Measurements from ENCODE around the gene SRPX2. TPM values are rescaled to one million over a fixed set of nuclear protein-coding genes. Genes with fewer than 3 reads are reported as not detected.

The SRPX2 gene
- polyA plus RNA-seq, 1 of the 3 experiments (the other 2 are of a cell fraction): 14.5 TPM

DNA sequence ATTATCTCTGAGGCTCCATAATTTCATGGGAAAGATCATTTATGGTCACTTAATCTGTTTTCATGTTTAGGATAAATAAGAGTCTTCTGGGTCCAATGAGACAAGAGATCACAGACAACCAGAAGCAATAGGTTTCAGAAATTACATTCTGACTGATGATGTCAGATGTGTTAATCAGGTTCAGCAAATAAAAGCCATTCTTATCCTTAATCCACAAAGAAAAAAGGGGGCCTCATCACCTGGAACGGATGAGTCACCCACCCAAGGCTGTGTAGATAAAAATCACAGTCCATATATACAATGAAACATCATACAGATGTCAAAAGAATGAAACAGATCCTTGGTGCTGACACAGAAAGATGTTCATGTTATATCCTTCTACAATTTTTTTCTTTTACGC lies 51.3 kb downstream of the SRPX2 start:
- no peak overlapping the region for H3K4me3 ChIP-seq (ENCODE audit: low read depth in 2 of 2, low read length in 1 of 2)
- POLR2A ChIA-PET: no interaction called here
- H3K27me3 ChIP-seq (ENCODE audit: insufficient read depth): no peaks in the 10 kb centered on the region
- no peaks in the 10 kb centered on the region for H3K9me2 ChIP-seq
- TF ChIP-seq YY1 (IDR thresholded peaks at IDR 0.05; ENCODE audit: low read depth): no peak
- TF ChIP-seq GATA2 (CRISPR knock-in tag; IDR thresholded peaks at IDR 0.05): peak; percentile 21; the same call in 1 of the 2 replicates
- CTCF ChIA-PET: interaction anchor here (3.0 kb wide), 1 partner anchor 10 kb away, joined by 14 read pairs; no protein-coding TSS in a partner anchor
- H3K4me1 ChIP-seq (ENCODE audit: control insufficient read depth in 1 of 2, insufficient read depth in 2 of 2, low read depth in 1 of 2, low read length in 1 of 2): no peaks in the 10 kb centered on the region
- H2AFZ ChIP-seq (ENCODE audit: low read depth): no peak overlapping the region
- no peaks in the 10 kb centered on the region for H3F3A ChIP-seq (replicated peaks; ENCODE audit: insufficient read depth)
- peak overlapping the region in 1 of 2 experiments; percentile 45; a peak in 1 of 4 replicates for H3K27ac ChIP-seq (ENCODE audit: low read depth in 2 of 2, low read length in 1 of 2)
- peak; percentile 8 for DNase-seq
- H3K4me2 ChIP-seq: no peak overlapping the region
- no peaks in the 10 kb centered on the region for H3K36me3 ChIP-seq (replicated peaks in 1 of 2; ENCODE audit: control insufficient read depth in 1 of 2, insufficient read depth in 2 of 2, low read length in 1 of 2)
- no peak overlapping the region for H3K9ac ChIP-seq
- no peaks in the 10 kb centered on the region for H4K20me1 ChIP-seq (ENCODE audit: insufficient read depth)
- 13% methylated on average over 2 of the region's 2 CpGs for WGBS (ENCODE audit: low lambda C conversion rate)
- H3K79me2 ChIP-seq (ENCODE audit: insufficient read depth): no peaks in the 10 kb centered on the region
- no peaks in the 10 kb centered on the region for H3K9me3 ChIP-seq

DNA sequence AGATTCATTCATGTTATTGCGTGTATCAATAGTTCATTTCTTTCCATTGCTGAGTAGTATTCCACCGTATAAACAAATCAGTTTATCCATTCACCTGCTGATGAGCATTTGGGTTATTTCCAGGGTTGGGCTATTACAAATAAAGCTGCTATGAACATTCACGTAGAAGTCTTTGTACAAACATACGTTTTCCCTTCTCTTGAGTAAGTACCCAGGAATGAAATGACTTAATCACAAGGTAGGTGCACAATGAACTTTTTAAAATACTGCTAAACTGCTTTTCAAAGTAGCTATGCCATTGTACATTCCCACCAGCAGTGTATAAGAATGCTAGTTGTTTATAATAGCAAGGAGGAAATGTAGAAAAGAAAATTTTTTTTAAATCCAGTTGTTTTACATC lies 52.0 kb downstream of the SRPX2 start:
- 31% methylated on average over 4 of the region's 4 CpGs for WGBS (ENCODE audit: low lambda C conversion rate)
- CTCF ChIA-PET: interaction anchor here (1.2 to 3.0 kb wide), 3 partner anchors 11 to 73 kb away, joined by 3 to 14 read pairs (median 9); partner anchors contain the start of gene TSPAN6
- no peak for DNase-seq

DNA sequence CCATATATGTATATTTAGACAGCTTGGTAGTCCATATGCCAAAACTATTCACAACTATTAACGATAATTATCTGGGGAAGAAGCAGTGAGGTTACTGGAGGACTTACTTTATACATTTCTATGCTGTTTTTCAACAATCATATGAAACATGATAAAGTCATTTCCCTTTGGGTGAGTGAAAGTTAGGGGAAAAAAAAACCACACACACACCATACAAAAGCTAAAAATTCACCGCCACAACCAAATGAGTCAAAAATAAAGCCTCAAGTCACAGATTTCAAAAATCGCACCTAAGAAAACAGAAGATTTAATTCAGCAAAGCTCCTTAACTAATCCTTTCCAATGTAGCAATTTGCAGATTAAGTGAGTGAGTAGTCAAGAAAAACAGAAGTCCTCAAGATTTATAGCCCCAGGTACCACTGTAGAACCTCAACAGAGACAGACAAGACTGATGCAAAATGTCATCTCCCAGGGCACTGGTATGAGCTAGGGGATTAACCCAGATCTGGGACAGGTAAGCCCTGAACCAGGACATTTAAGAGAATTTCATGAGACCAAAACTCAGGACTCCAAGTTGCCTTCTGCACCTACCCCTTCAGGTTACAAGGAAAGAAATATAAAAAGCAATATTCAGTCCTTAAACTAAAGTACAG lies 52.8 kb downstream of the SRPX2 start:
- ChIA-PET CTCF (interaction anchor here (0.8 to 3.0 kb wide), 4 partner anchors 12 to 72 kb away, joined by 3 to 14 read pairs (median 6); partner anchors contain the start of gene TSPAN6), POLR2A (no interaction called here)
- Histone ChIP-seq H2AFZ (ENCODE audit: low read depth) (no peak overlapping the region), H3K4me2 (no peak overlapping the region), H3K9ac (no peak overlapping the region), H3K79me2 (ENCODE audit: insufficient read depth) (no peaks in the 10 kb centered on the region), H3K9me3 (no peaks in the 10 kb centered on the region), H3F3A (replicated peaks; ENCODE audit: insufficient read depth) (no peaks in the 10 kb centered on the region), H3K9me2 (no peaks in the 10 kb centered on the region), H3K27ac (ENCODE audit: low read depth in 2 of 2, low read length in 1 of 2) (no peak overlapping the region), H3K36me3 (replicated peaks in 1 of 2; ENCODE audit: control insufficient read depth in 1 of 2, insufficient read depth in 2 of 2, low read length in 1 of 2) (no peaks in the 10 kb centered on the region), H3K27me3 (ENCODE audit: insufficient read depth) (no peaks in the 10 kb centered on the region), H4K20me1 (ENCODE audit: insufficient read depth) (no peaks in the 10 kb centered on the region), H3K4me3 (ENCODE audit: low read depth in 2 of 2, low read length in 1 of 2) (no peak overlapping the region), H3K4me1 (ENCODE audit: control insufficient read depth in 1 of 2, insufficient read depth in 2 of 2, low read depth in 1 of 2, low read length in 1 of 2) (no peaks in the 10 kb centered on the region)
- DNase-seq: no peak
- WGBS (ENCODE audit: low lambda C conversion rate): 46% methylated on average over 3 of the region's 3 CpGs
- no peak for TF ChIP-seq GATA2 (CRISPR knock-in tag; IDR thresholded peaks at IDR 0.05)
- no peak for TF ChIP-seq CTCF (IDR thresholded peaks at IDR 0.05)
- no peak for TF ChIP-seq TEAD4 (IDR thresholded peaks at IDR 0.05; ENCODE audit: borderline replicate concordance, insufficient read depth)
- no peak for TF ChIP-seq SMC3 (IDR thresholded peaks at IDR 0.05; ENCODE audit: low read depth, low read length)
- TF ChIP-seq, protein P1, sequence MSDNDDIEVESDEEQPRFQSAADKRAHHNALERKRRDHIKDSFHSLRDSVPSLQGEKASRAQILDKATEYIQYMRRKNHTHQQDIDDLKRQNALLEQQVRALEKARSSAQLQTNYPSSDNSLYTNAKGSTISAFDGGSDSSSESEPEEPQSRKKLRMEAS (IDR thresholded peaks at IDR 0.05; ENCODE audit: low read depth): no peak
- TF ChIP-seq, protein P2, sequence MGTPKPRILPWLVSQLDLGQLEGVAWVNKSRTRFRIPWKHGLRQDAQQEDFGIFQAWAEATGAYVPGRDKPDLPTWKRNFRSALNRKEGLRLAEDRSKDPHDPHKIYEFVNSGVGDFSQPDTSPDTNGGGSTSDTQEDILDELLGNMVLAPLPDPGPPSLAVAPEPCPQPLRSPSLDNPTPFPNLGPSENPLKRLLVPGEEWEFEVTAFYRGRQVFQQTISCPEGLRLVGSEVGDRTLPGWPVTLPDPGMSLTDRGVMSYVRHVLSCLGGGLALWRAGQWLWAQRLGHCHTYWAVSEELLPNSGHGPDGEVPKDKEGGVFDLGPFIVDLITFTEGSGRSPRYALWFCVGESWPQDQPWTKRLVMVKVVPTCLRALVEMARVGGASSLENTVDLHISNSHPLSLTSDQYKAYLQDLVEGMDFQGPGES (IDR thresholded peaks at IDR 0.05; ENCODE audit: low read depth, low read length): no peak
- no peak for TF ChIP-seq CHD2 (IDR thresholded peaks at IDR 0.05; ENCODE audit: low read length, partially characterized antibody)
- no peak for TF ChIP-seq FOXJ3 (CRISPR knock-in tag; IDR thresholded peaks at IDR 0.05)
- no peak for TF ChIP-seq MEF2A (IDR thresholded peaks at IDR 0.05; ENCODE audit: borderline replicate concordance, low read depth)
- TF ChIP-seq NRF1 (IDR thresholded peaks at IDR 0.05; ENCODE audit: low read depth, low read length): no peak
- no peak for TF ChIP-seq USF1 (IDR thresholded peaks at IDR 0.05; ENCODE audit: borderline replicate concordance, low read depth)
- TF ChIP-seq FOXM1 (IDR thresholded peaks at IDR 0.05; ENCODE audit: low read depth): no peak
- TF ChIP-seq ELF1 (IDR thresholded peaks at IDR 0.05): no peak
- TF ChIP-seq USF2 (IDR thresholded peaks at IDR 0.05; ENCODE audit: borderline replicate concordance, low read depth, low read length): no peak

More for the DNA sequence above, 52.0 kb downstream of the SRPX2 start:
- Histone ChIP-seq H4K20me1 (ENCODE audit: insufficient read depth) (no peaks in the 10 kb centered on the region), H3K9me2 (no peaks in the 10 kb centered on the region), H3K4me2 (no peak overlapping the region), H3K4me3 (ENCODE audit: low read depth in 2 of 2, low read length in 1 of 2) (no peak overlapping the region), H3K27me3 (ENCODE audit: insufficient read depth) (no peaks in the 10 kb centered on the region), H3K9ac (no peak overlapping the region), H3K79me2 (ENCODE audit: insufficient read depth) (no peaks in the 10 kb centered on the region), H3K9me3 (no peaks in the 10 kb centered on the region), H2AFZ (ENCODE audit: low read depth) (no peak overlapping the region), H3K36me3 (replicated peaks in 1 of 2; ENCODE audit: control insufficient read depth in 1 of 2, insufficient read depth in 2 of 2, low read length in 1 of 2) (no peaks in the 10 kb centered on the region), H3K27ac (ENCODE audit: low read depth in 2 of 2, low read length in 1 of 2) (peak overlapping the region in 1 of 2 experiments; percentile 45; a peak in 2 of 4 replicates), H3F3A (replicated peaks; ENCODE audit: insufficient read depth) (no peaks in the 10 kb centered on the region), H3K4me1 (ENCODE audit: control insufficient read depth in 1 of 2, insufficient read depth in 2 of 2, low read depth in 1 of 2, low read length in 1 of 2) (no peaks in the 10 kb centered on the region)
- no peak for TF ChIP-seq FOXJ3 (CRISPR knock-in tag; IDR thresholded peaks at IDR 0.05)
- TF ChIP-seq GATA2 (CRISPR knock-in tag; IDR thresholded peaks at IDR 0.05): no peak
- TF ChIP-seq SIN3A (IDR thresholded peaks at IDR 0.05; ENCODE audit: borderline replicate concordance, low read depth, low read length): no peak
- TF ChIP-seq EZH2phosphoT487 (IDR thresholded peaks at IDR 0.05; ENCODE audit: borderline replicate concordance, low read depth): no peak
- no peak for TF ChIP-seq NRF1 (IDR thresholded peaks at IDR 0.05; ENCODE audit: low read depth, low read length)
- TF ChIP-seq JUND (IDR thresholded peaks at IDR 0.05): no peak
- POLR2A ChIA-PET: no interaction called here
